HCT116 (cell line): Measurements from ENCODE around the gene FBXL7. TPM values are rescaled to one million over a fixed set of nuclear protein-coding genes. Genes with fewer than 3 reads are reported as not detected.

Experiments
- ATAC-seq: fragments of 200-7000 bp; cut with Tn5 transposase; 2 replicates; pipeline ENCODE4 v1.9.1; 2020; ENCODE audit warnings: mild to moderate bottlenecking, moderate library complexity
- BruUV-seq: library from RNA; stranded (reverse); fragments of 400-500 nt; replicated peaks from 2 replicates; lab custom pipeline; 2021; lab: Mats Ljungman, UMichigan
- CTCF ChIA-PET: fragments of 300-600 bp; sonication (Branson Sonifier 250); formaldehyde crosslinking; loops from one replicate; lab custom pipeline; 2021; ENCODE audit warnings: antibody characterized with exemption; lab: Charles Lee
- POLR2A ChIA-PET: fragments of 300-600, 350-600 bp; sonication (Branson Sonifier 250); formaldehyde crosslinking; loops from one replicate; lab custom pipeline; 2021; ENCODE audit warnings: antibody characterized with exemption; lab: Charles Lee
- RAD21 ChIA-PET, 2 experiments: fragments of 300-600 bp; sonication (Branson Sonifier 250); formaldehyde crosslinking; loops; one replicate each; lab custom pipeline; 2023; ENCODE audit warnings: low total read pairs in 2 of 2; ENCODE audit not compliant: uncharacterized antibody in 2 of 2, unreplicated experiment in 2 of 2, low non-redundant PET in 1 of 2; lab: Charles Lee
- DNase-seq: peaks from one replicate; pipeline ENCODE4 v3.0.0-alpha.2; 2010; ENCODE audit warnings: low read depth, low spot score
- H2AFZ ChIP-seq: fragments of 200-600 bp; shearing (Covaris generic), sonication (generic); 2 replicates; pipeline ENCODE4 v1.6.1; 2017; ENCODE audit warnings: low read depth, mixed run types, mixed read lengths, antibody characterized with exemption, low read length; ENCODE audit not compliant: poor library complexity, severe bottlenecking
- H3K27ac ChIP-seq: 2 replicates; pipeline ENCODE4 v1.5.1; 2012; ENCODE audit warnings: low read depth, low read length
- H3K27me3 ChIP-seq: fragments of 200-600 bp; sonication (generic); 2 replicates; pipeline ENCODE4 v1.6.1; 2016; ENCODE audit warnings: mixed run types, low read length, mixed read lengths; ENCODE audit not compliant: insufficient read depth
- H3K36me3 ChIP-seq, 2 experiments: fragments of 200-500 bp in 1 of 2; fragments of 200-600 bp in 1 of 2; sonication (Bioruptor generic) in 1 of 2; sonication (generic) in 1 of 2; 2 replicates each; pipeline versions ENCODE4 v1.5.1 to v1.6.1; 2014 to 2016; ENCODE audit warnings: low read length in 2 of 2, inconsistent platforms in 1 of 2, mixed read lengths in 1 of 2, mixed run types in 1 of 2; ENCODE audit not compliant: insufficient read depth in 2 of 2, control insufficient read depth in 1 of 2
- H3K4me1 ChIP-seq, 2 experiments: fragments of 200-600 bp in 1 of 2; sonication (generic) in 1 of 2; 2 replicates each; pipeline versions ENCODE4 v1.5.1 to v1.6.1; 2012 to 2017; ENCODE audit warnings: low read length in 2 of 2, inconsistent platforms in 1 of 2, mild to moderate bottlenecking in 1 of 2, mixed read lengths in 1 of 2, mixed run types in 1 of 2, moderate library complexity in 1 of 2; ENCODE audit not compliant: insufficient read depth in 2 of 2, control insufficient read depth in 1 of 2
- H3K4me2 ChIP-seq: fragments of 200-600 bp; sonication (generic); 2 replicates; pipeline ENCODE4 v1.6.1; 2017; ENCODE audit warnings: mixed run types, low read length, mixed read lengths
- H3K4me3 ChIP-seq, 2 experiments: fragments of 200-600 bp in 1 of 2; sonication (generic) in 1 of 2; replicated peaks in 1 of 2; 2 replicates each; pipeline ENCODE4 v1.5.1; 2011 to 2016; ENCODE audit warnings: low read length in 2 of 2, control low read depth in 1 of 2, low read depth in 1 of 2, mild to moderate bottlenecking in 1 of 2, mixed read lengths in 1 of 2, mixed run types in 1 of 2
- H3K79me2 ChIP-seq: fragments of 200-600 bp; sonication (generic); 2 replicates; pipeline ENCODE4 v1.6.1; 2017; ENCODE audit warnings: mild to moderate bottlenecking, mixed run types, low read length, moderate library complexity, mixed read lengths; ENCODE audit not compliant: insufficient read depth
- H3K9ac ChIP-seq: fragments of 200-600 bp; sonication (generic); 2 replicates; pipeline ENCODE4 v1.6.1; 2016; ENCODE audit warnings: low read length, mixed read lengths
- H3K9me2 ChIP-seq: fragments of 200-600 bp; sonication (generic), shearing (Covaris generic); 2 replicates; pipeline ENCODE4 v1.6.1; 2017; ENCODE audit warnings: mixed run types, mild to moderate bottlenecking, moderate library complexity; ENCODE audit not compliant: insufficient read depth
- H3K9me3 ChIP-seq, 2 experiments: fragments of 200-500 bp in 1 of 2; fragments of 200-600 bp in 1 of 2; sonication (Bioruptor generic) in 1 of 2; sonication (generic) in 1 of 2; 2 replicates each; pipeline ENCODE4 v1.6.1; 2014 to 2017; ENCODE audit warnings: low read length in 2 of 2, mixed read lengths in 2 of 2, inconsistent platforms in 1 of 2, low read depth in 1 of 2, mild to moderate bottlenecking in 1 of 2, mixed run types in 1 of 2, moderate library complexity in 1 of 2; ENCODE audit not compliant: control insufficient read depth in 1 of 2, insufficient read depth in 1 of 2
- H4K20me1 ChIP-seq: fragments of 200-600 bp; sonication (generic), shearing (Covaris generic); 2 replicates; pipeline ENCODE4 v1.6.1; 2017; ENCODE audit warnings: mixed run types, mild to moderate bottlenecking, moderate library complexity; ENCODE audit not compliant: insufficient read depth
- CBX3 ChIP-seq: IDR thresholded peaks from 2 replicates; pipeline ENCODE4 v1.6.1; 2012; ENCODE audit warnings: low read depth
- CEBPB ChIP-seq: IDR thresholded peaks from 2 replicates; pipeline ENCODE4 v1.6.1; 2012; ENCODE audit warnings: low read depth
- CTCF ChIP-seq, 3 experiments: fragments of 200-600 bp in 1 of 3; sonication (generic) in 1 of 3; IDR thresholded peaks in 2 of 3; conservative IDR thresholded peaks in 1 of 3; 2 replicates each; pipeline ENCODE4 v1.5.1; 2012 to 2017; ENCODE audit warnings: low read depth in 2 of 3, low read length in 2 of 3, antibody characterized with exemption in 1 of 3, borderline replicate concordance in 1 of 3, control low read depth in 1 of 3, mild to moderate bottlenecking in 1 of 3, mixed read lengths in 1 of 3, mixed run types in 1 of 3, moderate library complexity in 1 of 3; ENCODE audit not compliant: insufficient read depth in 1 of 3
- ELF1 ChIP-seq: IDR thresholded peaks from 2 replicates; pipeline ENCODE4 v1.6.1; 2012; ENCODE audit warnings: low read depth, borderline replicate concordance
- EZH2phosphoT487 ChIP-seq: fragments of 200-600 bp; IDR thresholded peaks from 2 replicates; pipeline ENCODE4 v1.6.1; 2018; ENCODE audit warnings: antibody characterized with exemption, borderline replicate concordance
- FOSL1 ChIP-seq: IDR thresholded peaks from 2 replicates; pipeline ENCODE4 v1.6.1; 2012; ENCODE audit warnings: low read depth
- JUND ChIP-seq: IDR thresholded peaks from 2 replicates; pipeline ENCODE4 v1.6.1; 2012
- POLR2A ChIP-seq: IDR thresholded peaks from 2 replicates; pipeline ENCODE4 v1.7.0; 2011; ENCODE audit warnings: borderline replicate concordance; ENCODE audit not compliant: insufficient read depth, insufficient read length; ENCODE audit errors: extremely low read depth
- RAD21 ChIP-seq: IDR thresholded peaks from 2 replicates; pipeline ENCODE4 v1.6.1; 2012; ENCODE audit warnings: low read depth, mild to moderate bottlenecking
- SIN3A ChIP-seq: IDR thresholded peaks from 2 replicates; pipeline ENCODE4 v1.6.1; 2012; ENCODE audit warnings: low read depth
- SP1 ChIP-seq: IDR thresholded peaks from 2 replicates; pipeline ENCODE4 v1.6.1; 2012; ENCODE audit warnings: low read depth
- TCF7L2 ChIP-seq: IDR thresholded peaks from 2 replicates; pipeline ENCODE4 v1.7.0; 2011; ENCODE audit warnings: borderline replicate concordance, inconsistent platforms; ENCODE audit not compliant: insufficient read depth, insufficient read length; ENCODE audit errors: extremely low read depth
- YY1 ChIP-seq: IDR thresholded peaks from 2 replicates; pipeline ENCODE4 v1.6.1; 2011; ENCODE audit warnings: low read length, low read depth, moderate library complexity, mild to moderate bottlenecking; ENCODE audit not compliant: insufficient replicate concordance; ENCODE audit errors: extremely low read depth
- ZNF274 ChIP-seq: fragments of 200-500 bp; sonication (Bioruptor generic); IDR thresholded peaks from 2 replicates; pipeline ENCODE4 v1.6.1; 2014; ENCODE audit warnings: mild to moderate bottlenecking, low read depth, low read length, inconsistent platforms
- intact Hi-C: fragments of 100-400 bp; cut with micrococcal nuclease; formaldehyde crosslinking; loops from 2 replicates; pipeline ENCODE4 v1.10.0; 2022
- total RNA-seq: library from RNA; stranded (reverse); gene quantifications from one replicate; pipeline ENCODE4 v1.2.1, GENCODE V29; 2021; ENCODE audit not compliant: unreplicated experiment

The FBXL7 gene
- total RNA-seq, 1 experiment from 2014 or later: 0.05 TPM

GRCh38 chr5:15966066-15966640, 466.2 kb downstream of the FBXL7 start:
- no TSS peak for BruUV-seq
- intact Hi-C loops: no loop called here
- no peaks in the 10 kb centered on the region for H3K79me2 ChIP-seq
- DNase-seq: no peak
- TF ChIP-seq CEBPB (no peak), FOSL1 (no peak), JUND (no peak), TCF7L2 (no peak)
- no peak overlapping the region for H3K4me2 ChIP-seq
- RAD21 ChIA-PET: no interaction called here
- H3K27me3 ChIP-seq: no peaks in the 10 kb centered on the region
- CTCF ChIA-PET: no interaction called here
- no peak overlapping the region for H2AFZ ChIP-seq
- H3K4me1 ChIP-seq: no peaks in the 10 kb centered on the region
- H3K36me3 ChIP-seq: no peaks in the 10 kb centered on the region
- no peak overlapping the region for H3K27ac ChIP-seq
- H3K9ac ChIP-seq: no peak overlapping the region
- H3K9me3 ChIP-seq: peaks cover 0 to 12% of the 10 kb centered on the region in 2 experiments; a peak in 2 of 4 replicates
- H3K4me3 ChIP-seq: no peak overlapping the region
- POLR2A ChIA-PET: no interaction called here
- no peaks in the 10 kb centered on the region for H4K20me1 ChIP-seq
- no peak for ATAC-seq
- no peaks in the 10 kb centered on the region for H3K9me2 ChIP-seq

- CTCF ChIA-PET: no interaction called here
Measured at GRCh38 chr5:15966651-15967050, 466.7 kb downstream of the FBXL7 start.

More at GRCh38 chr5:15966651-15967050, 466.7 kb downstream of the FBXL7 start:
- Histone ChIP-seq H3K79me2 (no peaks in the 10 kb centered on the region), H3K4me1 (no peaks in the 10 kb centered on the region), H3K27ac (no peak overlapping the region), H2AFZ (no peak overlapping the region), H3K9ac (no peak overlapping the region), H3K9me2 (no peaks in the 10 kb centered on the region), H3K4me2 (no peak overlapping the region), H3K27me3 (no peaks in the 10 kb centered on the region), H4K20me1 (no peaks in the 10 kb centered on the region), H3K9me3 (peaks cover 0 to 14% of the 10 kb centered on the region in 2 experiments; a peak in 2 of 4 replicates), H3K36me3 (no peaks in the 10 kb centered on the region), H3K4me3 (no peak overlapping the region)
- RAD21 ChIA-PET: no interaction called here
- ATAC-seq (no peak), DNase-seq (no peak)
- TF ChIP-seq YY1 (no peak), CTCF (IDR thresholded peaks at IDR 0.05 in 2 of 3, conservative IDR thresholded peaks at IDR 0.05 in 1 of 3; ENCODE audit: borderline replicate concordance in 1 of 3, insufficient read depth in 1 of 3, low read depth in 2 of 3, low read length in 2 of 3) (no peak), TCF7L2 (no peak), SP1 (no peak), ZNF274 (no peak), POLR2A (no peak), CEBPB (no peak), EZH2phosphoT487 (no peak), FOSL1 (no peak), SIN3A (no peak), CBX3 (no peak), RAD21 (no peak), ELF1 (no peak)
- intact Hi-C loops: no loop called here
- BruUV-seq: no TSS peak
- POLR2A ChIA-PET: no interaction called here
